Fibroblast of skin of left quadriceps (primary cell): ENCODE results near the gene MRPS34.
A peak's percentile ranks its signal among the peaks of the same experiment; 100 is the strongest.
"Not testable (repeated sequence)": the region's sequence is repeated elsewhere in the genome, so short reads cannot be mapped to it uniquely, and the experiment has no call there.

Source experiments
- DNase-seq, 2 experiments: peaks; one replicate each; pipeline ENCODE4 v3.0.0-alpha.2; 2013; ENCODE audit warnings: low read depth in 2 of 2

Gene MRPS34

GRCh38 chr16:1757714-1758461 lies 15.0 kb downstream of the MRPS34 start:
- DNase-seq: no peak

- DNase-seq: no peak
These were observed 18.7 kb downstream of the MRPS34 start for GRCh38 chr16:1754204-1754603.

GRCh38 chr16:1752853-1753252 lies 20.1 kb downstream of the MRPS34 start:
- no peak for DNase-seq

GRCh38 chr16:1751946-1752345 lies 21.0 kb downstream of the MRPS34 start:
- no peak for DNase-seq

GRCh38 chr16:1749152-1750117 lies 23.5 kb downstream of the MRPS34 start:
- DNase-seq: no peak

GRCh38 chr16:1747934-1748333 lies 25.0 kb downstream of the MRPS34 start:
- DNase-seq: no peak

- DNase-seq: no peak
These were observed 26.2 kb downstream of the MRPS34 start for GRCh38 chr16:1746693-1747195.

- no peak for DNase-seq
These were observed 26.8 kb downstream of the MRPS34 start for GRCh38 chr16:1745900-1746692.

- peak; percentile 40 to 49 for DNase-seq
These were observed 27.6 kb downstream of the MRPS34 start for GRCh38 chr16:1745181-1745899.

GRCh38 chr16:1744338-1744840 lies 28.5 kb downstream of the MRPS34 start:
- no peak for DNase-seq

- no peak for DNase-seq
These were observed 29.3 kb downstream of the MRPS34 start for GRCh38 chr16:1743376-1744337.

GRCh38 chr16:1741553-1742165 lies 31.3 kb downstream of the MRPS34 start:
- DNase-seq: no peak

GRCh38 chr16:1740781-1741490 lies 32.0 kb downstream of the MRPS34 start:
- no peak for DNase-seq

- DNase-seq: no peak
These were observed 32.7 kb downstream of the MRPS34 start for GRCh38 chr16:1740234-1740633.

- no peak for DNase-seq
These were observed 38.1 kb downstream of the MRPS34 start for GRCh38 chr16:1734816-1735215.

- no peak for DNase-seq
These were observed 38.8 kb downstream of the MRPS34 start for GRCh38 chr16:1734123-1734522.

GRCh38 chr16:1732551-1732987 lies 40.4 kb downstream of the MRPS34 start:
- not testable (repeated sequence) for DNase-seq

GRCh38 chr16:1732071-1732470 lies 40.9 kb downstream of the MRPS34 start:
- DNase-seq: no peak

GRCh38 chr16:1731603-1732002 lies 41.3 kb downstream of the MRPS34 start:
- DNase-seq: no peak
